T follicular helper cell (primary cell): Measurements from ENCODE around the gene OSM.

Experiments used
- DNase-seq: peaks from one replicate; pipeline ENCODE4 v3.0.0-alpha.2; 2020; ENCODE audit warnings: low read depth

OSM gene

GRCh38 chr22:30285176-30285845, 18.7 kb upstream of the OSM start:
- DNase-seq = no peak

- no peak for DNase-seq
Measured at GRCh38 chr22:30284666-30285065, 18.0 kb upstream of the OSM start.

DNA sequence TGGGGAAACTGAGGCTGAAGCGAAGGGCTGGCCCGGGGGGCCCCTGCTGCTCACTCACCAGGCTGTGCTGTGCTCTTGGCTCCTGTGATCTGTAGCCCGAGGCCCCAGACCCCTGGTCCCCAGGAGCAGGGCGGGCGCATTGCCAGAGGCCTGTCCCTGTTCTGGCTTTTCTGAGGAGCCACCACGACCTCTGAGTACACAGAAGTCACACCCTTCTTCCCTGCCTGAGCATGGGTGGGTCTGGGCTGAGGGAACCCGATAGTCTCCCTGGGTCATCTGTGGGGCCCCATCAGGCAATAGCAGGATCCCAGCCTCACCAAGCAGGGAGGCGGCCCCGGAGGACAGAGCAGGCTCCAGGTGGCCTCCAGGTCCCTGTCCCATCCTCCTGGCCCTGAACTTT, 17.5 kb upstream of the OSM start:
- DNase-seq = no peak

GRCh38 chr22:30283342-30283741, 16.7 kb upstream of the OSM start:
- DNase-seq = no peak

GRCh38 chr22:30282616-30283046, 16.0 kb upstream of the OSM start:
- DNase-seq = no peak

GRCh38 chr22:30280505-30280904, 13.9 kb upstream of the OSM start:
- DNase-seq = no peak

DNA sequence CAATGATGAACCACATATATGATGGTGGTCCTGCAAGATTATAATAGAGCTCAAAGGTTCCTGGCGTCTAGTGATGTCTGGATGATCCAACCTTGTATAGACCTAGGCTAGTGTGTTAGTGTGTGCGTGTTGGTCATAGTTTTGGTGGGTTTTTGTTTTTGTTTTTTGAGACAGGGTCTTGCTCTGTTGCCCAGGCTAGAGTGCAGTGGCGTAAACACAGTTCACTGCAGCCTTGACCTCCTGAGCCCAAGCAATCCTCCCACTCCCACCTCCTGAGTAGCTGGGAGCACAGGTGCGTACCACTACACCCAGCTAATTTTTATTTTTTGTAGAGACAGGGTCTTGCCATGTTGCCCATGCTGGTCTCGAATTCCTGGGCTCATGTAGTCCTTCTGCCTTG, 13.3 kb upstream of the OSM start:
- no peak for DNase-seq

- no peak for DNase-seq
Measured at GRCh38 chr22:30279046-30279788, 12.6 kb upstream of the OSM start.

DNA sequence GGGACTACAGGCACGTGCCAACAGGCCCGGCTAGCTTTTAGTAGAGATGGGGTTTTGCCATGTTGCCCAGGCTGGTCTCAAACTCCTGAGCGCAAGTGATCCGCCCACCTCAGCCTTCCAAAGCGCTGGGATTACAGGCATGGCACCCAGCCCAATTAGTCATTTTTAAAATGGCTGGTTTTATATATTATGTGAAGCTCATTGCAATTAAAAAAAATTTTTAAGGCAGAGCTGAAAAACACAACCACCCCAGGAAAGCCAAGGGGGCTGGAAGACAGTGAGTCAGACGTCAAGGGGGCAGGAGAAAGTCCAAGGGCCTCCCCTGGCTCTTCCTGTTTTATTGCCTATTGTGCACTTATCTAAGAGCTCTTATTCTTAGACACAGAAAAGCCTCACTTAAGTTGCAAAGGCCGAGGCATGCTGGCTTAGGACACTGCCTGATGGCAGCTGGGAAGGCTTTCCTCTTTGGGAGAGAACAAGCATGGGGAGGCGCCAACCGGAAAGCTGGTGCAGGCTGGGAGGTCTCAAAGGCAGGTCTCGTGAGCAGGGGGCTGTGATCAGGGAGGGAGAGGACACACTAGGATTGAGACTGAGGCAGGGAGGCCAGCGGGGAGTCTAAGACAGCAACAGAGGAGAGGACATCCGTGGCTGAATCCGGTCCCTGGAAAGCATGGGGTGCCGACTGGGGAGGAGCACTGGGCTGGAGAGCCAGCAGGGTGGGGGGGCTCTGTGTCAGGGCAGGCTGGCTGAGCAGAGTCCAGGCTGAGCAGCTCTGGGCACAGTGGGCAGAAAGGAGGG, 11.1 kb upstream of the OSM start:
- no peak for DNase-seq

GRCh38 chr22:30276039-30276438, 9.4 kb upstream of the OSM start:
- DNase-seq = no peak

- DNase-seq = no peak
Measured at GRCh38 chr22:30275625-30276024, 9.0 kb upstream of the OSM start.

GRCh38 chr22:30274437-30274812, 7.8 kb upstream of the OSM start:
- no peak for DNase-seq

DNA sequence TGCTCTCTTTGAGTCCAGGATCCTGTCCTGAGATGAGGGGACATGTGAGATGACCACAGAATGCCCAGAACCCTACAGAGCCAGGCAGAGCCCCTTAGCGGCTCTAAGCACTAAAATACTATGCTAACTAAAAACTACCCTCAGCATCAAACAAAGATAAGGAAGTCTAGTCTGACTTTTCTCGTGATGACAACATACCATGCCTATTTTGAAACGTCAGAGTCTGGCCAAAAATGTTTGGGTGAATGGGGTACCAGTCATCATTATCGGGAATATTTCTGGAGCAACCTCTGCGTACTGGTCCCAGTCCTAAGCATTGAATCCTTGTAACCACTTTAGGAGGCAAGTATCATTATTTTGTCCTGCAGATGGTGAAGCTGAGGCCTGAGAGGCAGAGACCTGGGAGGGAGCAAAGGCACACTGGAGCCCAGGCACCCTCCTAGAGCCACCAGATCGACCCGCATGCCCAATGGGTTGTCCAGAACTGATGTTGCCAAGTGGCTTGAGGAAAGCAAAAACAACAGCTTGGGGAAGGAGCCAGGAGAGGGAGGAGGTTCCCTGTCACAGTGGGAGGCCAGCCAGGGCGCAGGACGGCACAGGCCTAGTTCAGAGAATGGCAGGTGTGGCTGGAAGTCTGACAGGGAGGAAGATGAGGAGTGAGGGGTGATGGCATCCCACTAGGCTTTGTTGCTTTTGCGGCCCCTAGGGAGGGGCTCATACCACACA, 7.2 kb upstream of the OSM start:
- no peak for DNase-seq

GRCh38 chr22:30272781-30273601, 6.3 kb upstream of the OSM start:
- DNase-seq = no peak

DNA sequence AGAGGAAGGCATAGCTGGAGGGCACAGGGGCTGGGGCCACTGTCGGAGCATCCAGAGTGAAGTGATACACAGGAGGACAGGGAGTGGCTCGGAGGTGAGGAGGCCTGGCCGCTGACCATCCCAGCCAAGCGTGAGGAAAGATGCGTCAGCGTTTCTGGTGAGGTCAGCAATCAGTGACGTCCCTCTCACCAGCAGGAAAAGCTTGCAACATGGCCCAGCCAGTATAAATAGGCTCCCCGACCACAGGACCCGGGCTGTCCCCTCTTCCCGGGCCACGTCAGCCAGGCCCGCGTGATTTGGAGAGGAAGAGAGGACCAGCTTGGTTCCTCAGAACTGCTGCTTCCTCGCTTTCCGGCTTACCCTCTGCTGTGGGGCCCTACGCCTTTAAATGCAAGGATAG, 4.2 kb upstream of the OSM start:
- DNase-seq = no peak

DNA sequence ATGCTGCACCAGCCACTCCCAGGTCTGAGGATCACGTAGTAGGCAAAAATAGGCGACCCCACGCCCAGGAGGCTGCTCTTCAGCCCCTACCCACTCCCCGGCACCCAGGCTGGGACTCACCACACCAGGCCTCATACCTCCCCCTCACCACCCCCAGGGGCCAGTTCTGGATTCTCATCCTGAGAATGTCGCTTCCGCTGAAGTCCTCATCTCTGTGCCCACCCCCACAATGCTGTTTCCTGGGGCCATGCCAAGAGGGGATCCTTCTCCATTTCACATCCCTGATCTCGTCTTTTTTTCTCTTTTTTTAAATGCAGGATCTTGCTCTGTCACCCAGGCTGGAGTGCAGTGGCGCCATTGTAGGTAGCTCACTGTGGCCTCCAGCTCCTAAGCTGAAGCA, 1.7 kb upstream of the OSM start:
- no peak for DNase-seq

DNA sequence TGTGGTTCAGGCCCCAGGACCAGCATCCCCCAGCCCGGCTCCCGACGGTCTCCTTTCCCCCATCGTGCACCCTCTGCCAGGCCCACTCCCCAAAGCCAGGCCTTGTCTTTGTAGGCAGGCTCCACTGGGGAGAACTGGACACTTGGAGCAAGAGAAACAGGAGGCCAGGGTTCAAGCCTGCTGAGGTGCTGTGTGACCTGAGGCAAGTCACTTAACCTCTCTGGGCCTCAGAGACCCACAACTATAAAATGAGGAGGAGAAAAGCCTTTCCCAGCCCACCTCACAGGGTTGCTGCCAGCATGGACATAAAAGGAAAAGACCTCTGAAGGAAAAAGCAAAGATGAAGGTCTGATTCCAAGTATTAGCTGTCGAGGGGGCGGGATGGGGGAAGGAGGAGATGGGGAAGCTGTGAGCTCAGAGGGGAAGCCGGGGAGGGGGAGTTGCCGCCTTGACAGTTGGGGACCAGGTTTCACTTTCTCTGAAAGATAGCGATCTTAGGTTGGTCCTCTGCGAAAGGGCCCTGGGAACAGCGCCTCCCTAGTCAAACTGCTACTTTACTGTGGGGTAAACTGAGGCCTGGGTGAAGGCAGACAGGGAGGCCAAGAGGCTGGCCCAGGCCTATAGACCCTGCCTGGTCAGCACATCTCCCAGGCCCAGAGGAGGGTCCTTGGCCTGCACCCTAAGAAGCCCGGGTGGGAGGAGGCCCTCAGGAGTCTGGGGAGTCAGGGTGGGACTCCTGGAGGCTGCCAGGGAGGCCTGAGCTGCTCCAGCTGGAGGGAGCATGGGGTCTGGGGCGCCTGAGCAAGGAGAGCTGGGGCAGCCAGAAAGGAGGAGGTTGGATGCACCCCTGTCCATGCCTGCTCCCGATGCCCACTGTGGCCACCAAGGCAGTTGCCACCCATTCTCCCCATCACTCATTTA, 991 bp upstream of the OSM start:
- peak; percentile 37 for DNase-seq

- DNase-seq = peak; percentile 73
Measured at GRCh38 chr22:30265823-30266444, 717 bp downstream of the OSM start.

DNA sequence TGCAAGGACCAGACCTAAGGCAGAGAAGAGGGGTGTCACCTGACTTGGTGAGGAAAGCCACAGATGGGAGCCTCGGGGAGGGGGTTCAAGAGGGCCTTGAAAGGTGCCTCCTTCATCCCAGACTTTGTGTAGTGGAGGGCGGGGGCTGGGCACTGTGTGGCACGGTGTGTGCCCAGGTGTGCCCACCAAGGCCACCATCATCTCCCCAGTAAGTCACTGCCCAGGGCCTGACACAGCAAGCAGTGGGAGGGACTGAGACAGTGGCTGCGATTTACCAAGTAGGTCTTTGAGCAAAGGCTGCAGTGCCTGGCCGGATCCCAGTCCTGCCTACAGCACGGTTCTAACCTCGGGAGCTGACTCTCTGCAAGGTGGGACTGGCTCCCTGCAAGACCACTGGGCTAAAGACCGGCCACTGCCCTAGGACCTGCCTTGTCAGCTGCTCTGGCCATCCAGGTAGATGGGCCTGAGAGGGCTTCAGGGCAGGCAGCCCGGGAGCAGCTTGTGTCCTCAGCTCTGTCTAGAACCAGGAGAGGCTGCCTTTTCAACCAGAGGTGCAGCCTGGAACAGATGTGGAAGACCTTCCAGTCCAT, 1.4 kb downstream of the OSM start:
- no peak for DNase-seq
